Gastroesophageal sphincter (tissue), 3 donors: ENCODE data around the gene SMIM15.

Experiments
- CTCF ChIP-seq, 4 experiments: fragments of 200-600 bp in 2 of 4; fragments of 450-650 bp in 2 of 4; sonication (generic) in 1 of 4; IDR thresholded peaks; one replicate each; pipeline ENCODE4 v1.5.1; 2017 to 2019; ENCODE audit warnings: antibody characterized with exemption in 4 of 4, mild to moderate bottlenecking in 2 of 4, moderate library complexity in 2 of 4
- EP300 ChIP-seq: sonication (generic); formaldehyde crosslinking; IDR thresholded peaks from one replicate; pipeline ENCODE4 v1.6.1; 2017; ENCODE audit warnings: antibody characterized with exemption, mild to moderate bottlenecking
- POLR2A ChIP-seq, 2 donors: fragments of 450-650 bp; IDR thresholded peaks; one replicate each; pipeline ENCODE4 v1.6.1; 2017; ENCODE audit warnings: antibody characterized with exemption in 2 of 2, mild to moderate bottlenecking in 2 of 2, moderate library complexity in 1 of 2
- POLR2AphosphoS5 ChIP-seq: sonication (generic); formaldehyde crosslinking; IDR thresholded peaks from one replicate; pipeline ENCODE4 v1.6.1; 2017; ENCODE audit warnings: antibody characterized with exemption

GRCh38 chr5:61168951-61169350 lies 6.7 kb upstream of the SMIM15 start:
- no peak for TF ChIP-seq CTCF (IDR thresholded peaks at IDR 0.05)
- no peak for TF ChIP-seq POLR2A (IDR thresholded peaks at IDR 0.05)
- no peak for TF ChIP-seq EP300
- no peak for TF ChIP-seq POLR2AphosphoS5
